ENCODE measurements around the gene SCARB1.

DNA sequence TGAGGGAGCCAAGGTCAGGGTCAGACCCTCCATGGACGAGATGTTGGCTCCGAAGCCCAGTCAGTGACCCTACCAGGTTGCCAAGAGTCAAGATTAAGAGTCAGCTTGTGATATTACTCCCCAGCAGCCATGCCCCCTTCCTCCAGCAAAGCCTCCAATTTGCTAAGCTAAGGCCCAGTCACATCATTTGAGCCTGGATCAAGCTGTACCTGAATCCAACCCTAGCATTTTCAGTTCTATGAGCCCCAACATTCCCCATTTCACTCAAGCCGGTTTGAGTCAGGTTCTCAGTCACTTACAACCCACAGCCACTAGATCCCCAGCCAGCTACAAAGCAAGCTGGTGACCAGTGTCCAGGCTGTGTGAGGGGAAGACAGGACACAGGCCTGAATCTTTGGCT is 49.9 kb downstream of the SCARB1 start:
- TF ChIP-seq, protein P1, sequence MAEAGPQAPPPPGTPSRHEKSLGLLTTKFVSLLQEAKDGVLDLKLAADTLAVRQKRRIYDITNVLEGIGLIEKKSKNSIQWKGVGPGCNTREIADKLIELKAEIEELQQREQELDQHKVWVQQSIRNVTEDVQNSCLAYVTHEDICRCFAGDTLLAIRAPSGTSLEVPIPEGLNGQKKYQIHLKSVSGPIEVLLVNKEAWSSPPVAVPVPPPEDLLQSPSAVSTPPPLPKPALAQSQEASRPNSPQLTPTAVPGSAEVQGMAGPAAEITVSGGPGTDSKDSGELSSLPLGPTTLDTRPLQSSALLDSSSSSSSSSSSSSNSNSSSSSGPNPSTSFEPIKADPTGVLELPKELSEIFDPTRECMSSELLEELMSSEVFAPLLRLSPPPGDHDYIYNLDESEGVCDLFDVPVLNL (CRISPR knock-in tag; IDR thresholded peaks at IDR 0.05; ENCODE audit: low read depth) = no peak
- TF ChIP-seq, protein P2, sequence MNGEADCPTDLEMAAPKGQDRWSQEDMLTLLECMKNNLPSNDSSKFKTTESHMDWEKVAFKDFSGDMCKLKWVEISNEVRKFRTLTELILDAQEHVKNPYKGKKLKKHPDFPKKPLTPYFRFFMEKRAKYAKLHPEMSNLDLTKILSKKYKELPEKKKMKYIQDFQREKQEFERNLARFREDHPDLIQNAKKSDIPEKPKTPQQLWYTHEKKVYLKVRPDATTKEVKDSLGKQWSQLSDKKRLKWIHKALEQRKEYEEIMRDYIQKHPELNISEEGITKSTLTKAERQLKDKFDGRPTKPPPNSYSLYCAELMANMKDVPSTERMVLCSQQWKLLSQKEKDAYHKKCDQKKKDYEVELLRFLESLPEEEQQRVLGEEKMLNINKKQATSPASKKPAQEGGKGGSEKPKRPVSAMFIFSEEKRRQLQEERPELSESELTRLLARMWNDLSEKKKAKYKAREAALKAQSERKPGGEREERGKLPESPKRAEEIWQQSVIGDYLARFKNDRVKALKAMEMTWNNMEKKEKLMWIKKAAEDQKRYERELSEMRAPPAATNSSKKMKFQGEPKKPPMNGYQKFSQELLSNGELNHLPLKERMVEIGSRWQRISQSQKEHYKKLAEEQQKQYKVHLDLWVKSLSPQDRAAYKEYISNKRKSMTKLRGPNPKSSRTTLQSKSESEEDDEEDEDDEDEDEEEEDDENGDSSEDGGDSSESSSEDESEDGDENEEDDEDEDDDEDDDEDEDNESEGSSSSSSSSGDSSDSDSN (IDR thresholded peaks at IDR 0.05; ENCODE audit: borderline replicate concordance in 1 of 2, low read depth in 2 of 2, low read length in 2 of 2) = no peak
- TF ChIP-seq, protein P3, sequence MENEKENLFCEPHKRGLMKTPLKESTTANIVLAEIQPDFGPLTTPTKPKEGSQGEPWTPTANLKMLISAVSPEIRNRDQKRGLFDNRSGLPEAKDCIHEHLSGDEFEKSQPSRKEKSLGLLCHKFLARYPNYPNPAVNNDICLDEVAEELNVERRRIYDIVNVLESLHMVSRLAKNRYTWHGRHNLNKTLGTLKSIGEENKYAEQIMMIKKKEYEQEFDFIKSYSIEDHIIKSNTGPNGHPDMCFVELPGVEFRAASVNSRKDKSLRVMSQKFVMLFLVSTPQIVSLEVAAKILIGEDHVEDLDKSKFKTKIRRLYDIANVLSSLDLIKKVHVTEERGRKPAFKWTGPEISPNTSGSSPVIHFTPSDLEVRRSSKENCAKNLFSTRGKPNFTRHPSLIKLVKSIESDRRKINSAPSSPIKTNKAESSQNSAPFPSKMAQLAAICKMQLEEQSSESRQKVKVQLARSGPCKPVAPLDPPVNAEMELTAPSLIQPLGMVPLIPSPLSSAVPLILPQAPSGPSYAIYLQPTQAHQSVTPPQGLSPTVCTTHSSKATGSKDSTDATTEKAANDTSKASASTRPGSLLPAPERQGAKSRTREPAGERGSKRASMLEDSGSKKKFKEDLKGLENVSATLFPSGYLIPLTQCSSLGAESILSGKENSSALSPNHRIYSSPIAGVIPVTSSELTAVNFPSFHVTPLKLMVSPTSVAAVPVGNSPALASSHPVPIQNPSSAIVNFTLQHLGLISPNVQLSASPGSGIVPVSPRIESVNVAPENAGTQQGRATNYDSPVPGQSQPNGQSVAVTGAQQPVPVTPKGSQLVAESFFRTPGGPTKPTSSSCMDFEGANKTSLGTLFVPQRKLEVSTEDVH (IDR thresholded peaks at IDR 0.05; ENCODE audit: low read depth, partially characterized antibody) = no peak
- TF ChIP-seq, protein P4, sequence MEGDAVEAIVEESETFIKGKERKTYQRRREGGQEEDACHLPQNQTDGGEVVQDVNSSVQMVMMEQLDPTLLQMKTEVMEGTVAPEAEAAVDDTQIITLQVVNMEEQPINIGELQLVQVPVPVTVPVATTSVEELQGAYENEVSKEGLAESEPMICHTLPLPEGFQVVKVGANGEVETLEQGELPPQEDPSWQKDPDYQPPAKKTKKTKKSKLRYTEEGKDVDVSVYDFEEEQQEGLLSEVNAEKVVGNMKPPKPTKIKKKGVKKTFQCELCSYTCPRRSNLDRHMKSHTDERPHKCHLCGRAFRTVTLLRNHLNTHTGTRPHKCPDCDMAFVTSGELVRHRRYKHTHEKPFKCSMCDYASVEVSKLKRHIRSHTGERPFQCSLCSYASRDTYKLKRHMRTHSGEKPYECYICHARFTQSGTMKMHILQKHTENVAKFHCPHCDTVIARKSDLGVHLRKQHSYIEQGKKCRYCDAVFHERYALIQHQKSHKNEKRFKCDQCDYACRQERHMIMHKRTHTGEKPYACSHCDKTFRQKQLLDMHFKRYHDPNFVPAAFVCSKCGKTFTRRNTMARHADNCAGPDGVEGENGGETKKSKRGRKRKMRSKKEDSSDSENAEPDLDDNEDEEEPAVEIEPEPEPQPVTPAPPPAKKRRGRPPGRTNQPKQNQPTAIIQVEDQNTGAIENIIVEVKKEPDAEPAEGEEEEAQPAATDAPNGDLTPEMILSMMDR (IDR thresholded peaks at IDR 0.05 in 2 of 3, conservative IDR thresholded peaks at IDR 0.05 in 1 of 3; ENCODE audit: insufficient read depth in 2 of 3, low read depth in 1 of 3, low read length in 3 of 3) = no peak
- TF ChIP-seq SRF (CRISPR knock-in tag; IDR thresholded peaks at IDR 0.05) (no peak), DNMT1 (IDR thresholded peaks at IDR 0.05) (no peak), POLR2A (conservative IDR thresholded peaks at IDR 0.05) (no peak), ATF1 (CRISPR knock-in tag; IDR thresholded peaks at IDR 0.05) (no peak), ATF1 (tag; IDR thresholded peaks at IDR 0.05) (no peak), EZH2 (IDR thresholded peaks at IDR 0.05; ENCODE audit: borderline replicate concordance, low read depth, low read length) (no peak), HCFC1 (IDR thresholded peaks at IDR 0.05; ENCODE audit: low read depth, low read length) (no peak), JUND (IDR thresholded peaks at IDR 0.05; ENCODE audit: borderline replicate concordance, low read depth, low read length) (no peak), JUND (tag; IDR thresholded peaks at IDR 0.05; ENCODE audit: borderline replicate concordance, low read depth, low read length) (no peak), ATF2 (CRISPR knock-in tag; IDR thresholded peaks at IDR 0.05) (no peak)
- TF ChIP-seq, protein P5, sequence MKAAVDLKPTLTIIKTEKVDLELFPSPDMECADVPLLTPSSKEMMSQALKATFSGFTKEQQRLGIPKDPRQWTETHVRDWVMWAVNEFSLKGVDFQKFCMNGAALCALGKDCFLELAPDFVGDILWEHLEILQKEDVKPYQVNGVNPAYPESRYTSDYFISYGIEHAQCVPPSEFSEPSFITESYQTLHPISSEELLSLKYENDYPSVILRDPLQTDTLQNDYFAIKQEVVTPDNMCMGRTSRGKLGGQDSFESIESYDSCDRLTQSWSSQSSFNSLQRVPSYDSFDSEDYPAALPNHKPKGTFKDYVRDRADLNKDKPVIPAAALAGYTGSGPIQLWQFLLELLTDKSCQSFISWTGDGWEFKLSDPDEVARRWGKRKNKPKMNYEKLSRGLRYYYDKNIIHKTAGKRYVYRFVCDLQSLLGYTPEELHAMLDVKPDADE (conservative IDR thresholded peaks at IDR 0.05; ENCODE audit: control insufficient read depth, low read depth, low read length) = no peak
